HFFc6 (cell line): Measurements from ENCODE around the gene LYL1. TPM values are rescaled to one million over a fixed set of nuclear protein-coding genes. Genes with fewer than 3 reads are reported as not detected.

Experiments used
- DNase-seq: peaks from one replicate; pipeline ENCODE4 v3.0.0-alpha.2; 2018
- H3K27ac Mint-ChIP-seq: 2 replicates; pipeline ENCODE4 v1.8.0; 2020; ENCODE audit warnings: mild to moderate bottlenecking, mixed read lengths
- H3K27me3 Mint-ChIP-seq: 2 replicates; pipeline ENCODE4 v1.8.0; 2021; ENCODE audit warnings: mild to moderate bottlenecking, moderate library complexity, mixed read lengths; ENCODE audit not compliant: insufficient read depth
- H3K36me3 Mint-ChIP-seq: 2 replicates; pipeline ENCODE4 v1.8.0; 2021; ENCODE audit warnings: low read depth, mixed read lengths
- H3K4me1 Mint-ChIP-seq: 2 replicates; pipeline ENCODE4 v1.8.0; 2020; ENCODE audit warnings: low read depth, mixed read lengths
- H3K4me3 Mint-ChIP-seq: 2 replicates; pipeline ENCODE4 v1.8.0; 2020; ENCODE audit warnings: mild to moderate bottlenecking, moderate library complexity, mixed read lengths
- H3K9me3 Mint-ChIP-seq: 2 replicates; pipeline ENCODE4 v1.8.0; 2020; ENCODE audit warnings: mild to moderate bottlenecking, mixed read lengths
- total RNA-seq, 6 experiments: library from RNA; stranded (reverse); fragmentation: NEBNext Ultra II Directional; extraction: Animal tissue kit (Norgen Biotek cat#: 25700); gene quantifications; 2 replicates in 1 of 6; 3 replicates in 5 of 6; pipeline ENCODE4 v1.2.3, GENCODE V29; 2021
- TF ChIP-seq, protein P1 (sequence below): fragments of 200-600 bp; sonication (generic); IDR thresholded peaks from 2 replicates; pipeline ENCODE4 v1.5.0; 2021; ENCODE audit warnings: antibody characterized with exemption, mild to moderate bottlenecking

LYL1 gene
- total RNA-seq, 6 experiments from 2014 or later, result 1.5 to 5.1 (median 4.2) TPM

DNA sequence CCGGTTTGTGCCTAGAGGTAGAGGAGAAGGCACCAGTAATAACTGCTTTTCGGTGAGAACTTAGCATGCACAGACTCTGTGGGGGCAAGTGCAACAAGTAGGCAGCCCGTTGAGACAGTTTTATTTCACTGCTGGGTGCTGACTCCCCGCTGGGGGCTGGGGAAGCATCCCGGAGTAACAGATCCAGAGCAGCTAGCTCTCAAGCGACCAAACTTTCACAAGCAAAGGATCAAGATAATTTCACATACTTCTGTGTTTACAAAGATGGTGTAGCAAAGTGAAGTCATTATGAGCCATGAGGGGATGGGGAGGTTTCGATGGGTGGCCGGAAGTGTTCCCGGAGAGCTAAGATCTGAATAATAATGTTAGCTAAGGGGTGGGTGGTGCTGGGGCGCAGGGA is 18.2 kb upstream of the LYL1 start:
- no peaks in the 10 kb centered on the region for H3K9me3 Mint-ChIP-seq
- H3K4me1 Mint-ChIP-seq, result peaks cover 49% of the 10 kb centered on the region
- peak overlapping the region; percentile 89 for H3K4me3 Mint-ChIP-seq
- H3K27ac Mint-ChIP-seq, result peak overlapping the region; percentile 91
- peaks cover 3% of the 10 kb centered on the region; the same call in 1 of the 2 replicates for H3K36me3 Mint-ChIP-seq
- peak; percentile 82 for DNase-seq
- TF ChIP-seq, protein P1, sequence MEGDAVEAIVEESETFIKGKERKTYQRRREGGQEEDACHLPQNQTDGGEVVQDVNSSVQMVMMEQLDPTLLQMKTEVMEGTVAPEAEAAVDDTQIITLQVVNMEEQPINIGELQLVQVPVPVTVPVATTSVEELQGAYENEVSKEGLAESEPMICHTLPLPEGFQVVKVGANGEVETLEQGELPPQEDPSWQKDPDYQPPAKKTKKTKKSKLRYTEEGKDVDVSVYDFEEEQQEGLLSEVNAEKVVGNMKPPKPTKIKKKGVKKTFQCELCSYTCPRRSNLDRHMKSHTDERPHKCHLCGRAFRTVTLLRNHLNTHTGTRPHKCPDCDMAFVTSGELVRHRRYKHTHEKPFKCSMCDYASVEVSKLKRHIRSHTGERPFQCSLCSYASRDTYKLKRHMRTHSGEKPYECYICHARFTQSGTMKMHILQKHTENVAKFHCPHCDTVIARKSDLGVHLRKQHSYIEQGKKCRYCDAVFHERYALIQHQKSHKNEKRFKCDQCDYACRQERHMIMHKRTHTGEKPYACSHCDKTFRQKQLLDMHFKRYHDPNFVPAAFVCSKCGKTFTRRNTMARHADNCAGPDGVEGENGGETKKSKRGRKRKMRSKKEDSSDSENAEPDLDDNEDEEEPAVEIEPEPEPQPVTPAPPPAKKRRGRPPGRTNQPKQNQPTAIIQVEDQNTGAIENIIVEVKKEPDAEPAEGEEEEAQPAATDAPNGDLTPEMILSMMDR, result no peak
- H3K27me3 Mint-ChIP-seq, result no peaks in the 10 kb centered on the region; the same call in 1 of the 2 replicates

DNA sequence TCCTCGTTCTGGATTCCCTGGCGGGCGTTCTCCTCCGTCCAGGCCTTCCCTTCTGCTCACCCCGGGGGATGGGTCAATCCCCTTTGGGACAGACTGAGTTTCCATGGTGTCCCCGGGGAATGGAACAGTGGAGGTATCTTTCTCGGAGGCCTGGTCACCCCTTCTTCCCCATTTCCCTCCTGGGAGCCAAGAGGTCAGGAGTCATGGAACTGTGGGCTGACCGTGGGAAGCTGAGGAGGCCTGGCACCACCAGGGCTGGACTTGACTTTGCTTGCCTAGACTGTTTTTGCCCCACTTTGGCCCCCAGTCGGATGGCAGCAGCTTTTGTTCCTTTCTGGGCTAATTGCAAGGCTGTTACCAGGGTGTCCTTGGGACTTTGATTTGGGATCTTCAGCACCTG is 17.4 kb upstream of the LYL1 start:
- no peak for DNase-seq
- Mint-ChIP-seq H3K9me3 (no peaks in the 10 kb centered on the region), H3K4me1 (peaks cover 57% of the 10 kb centered on the region), H3K27me3 (no peaks in the 10 kb centered on the region; the same call in 1 of the 2 replicates), H3K4me3 (peak overlapping the region; percentile 89), H3K27ac (peak overlapping the region; percentile 91), H3K36me3 (peaks cover 6% of the 10 kb centered on the region; the same call in 1 of the 2 replicates)
- TF ChIP-seq, protein P1, result no peak

DNA sequence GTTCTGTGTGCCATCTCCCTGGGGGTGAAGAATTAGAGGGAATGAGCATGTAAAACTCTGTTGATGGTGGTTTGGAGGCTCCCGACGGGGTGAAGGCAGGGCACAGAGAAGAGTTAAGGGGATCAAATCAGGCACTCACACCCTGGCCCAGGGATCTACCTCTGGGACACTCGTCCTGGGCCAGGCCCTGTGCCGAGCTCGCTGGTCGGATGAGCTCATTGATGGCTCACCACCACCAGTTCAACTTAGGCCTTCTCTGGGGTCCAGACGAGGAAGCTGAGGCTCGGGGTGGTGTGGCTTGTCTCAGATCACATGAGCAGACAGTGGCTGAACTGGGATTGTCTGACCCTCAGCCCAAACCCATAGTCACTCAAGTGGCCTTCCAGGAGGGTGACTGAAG is 17.0 kb upstream of the LYL1 start:
- no peak for DNase-seq
- Mint-ChIP-seq H3K27ac (peak overlapping the region; percentile 91), H3K9me3 (no peaks in the 10 kb centered on the region), H3K4me1 (peaks cover 60% of the 10 kb centered on the region), H3K4me3 (peak overlapping the region; percentile 89), H3K36me3 (peaks cover 6% of the 10 kb centered on the region; the same call in 1 of the 2 replicates), H3K27me3 (no peaks in the 10 kb centered on the region; the same call in 1 of the 2 replicates)
- TF ChIP-seq, protein P1, result no peak

DNA sequence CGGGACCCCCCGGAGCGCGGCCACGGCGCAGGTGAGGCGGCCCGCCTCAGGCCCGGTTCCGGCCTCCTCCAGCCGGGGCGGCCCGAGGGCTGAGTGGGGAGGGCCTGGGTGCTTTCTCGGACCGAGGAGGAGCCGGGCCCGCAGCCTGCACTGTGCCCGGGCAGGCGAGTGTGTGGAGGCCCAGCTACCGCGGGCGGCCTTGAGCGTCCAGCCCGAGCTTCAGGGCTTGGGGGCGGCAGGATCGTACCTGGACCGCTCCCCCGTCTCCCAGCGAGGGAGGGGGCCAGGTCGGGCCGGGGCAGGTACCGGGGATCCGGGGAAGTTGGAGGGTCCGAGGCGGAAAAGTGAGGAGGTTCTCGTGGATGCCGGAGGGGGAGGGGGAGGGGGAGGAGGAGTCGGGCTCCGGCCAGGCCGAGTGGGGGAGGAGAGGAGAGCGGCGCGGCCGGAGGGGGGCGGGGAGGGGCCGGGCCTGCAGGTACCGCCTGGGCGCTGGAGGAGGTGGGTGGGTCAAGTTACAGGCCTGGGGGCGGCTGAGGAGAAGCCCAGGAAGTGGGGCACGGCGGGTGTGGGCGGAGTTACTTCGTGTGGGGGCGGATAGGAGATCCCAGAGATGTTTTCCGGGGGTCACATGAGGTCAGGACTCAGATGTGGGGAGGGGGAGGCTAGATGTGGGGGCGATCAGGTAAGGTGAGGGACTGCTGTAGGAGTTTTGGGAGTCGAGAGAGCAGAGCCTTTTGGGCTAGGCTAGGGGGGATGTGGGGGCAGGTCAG is 16.0 kb upstream of the LYL1 start:
- Mint-ChIP-seq H3K4me1 (peaks cover 60% of the 10 kb centered on the region), H3K27ac (peak overlapping the region; percentile 91), H3K9me3 (no peaks in the 10 kb centered on the region), H3K36me3 (peaks cover 6% of the 10 kb centered on the region; the same call in 1 of the 2 replicates), H3K27me3 (no peaks in the 10 kb centered on the region; the same call in 1 of the 2 replicates), H3K4me3 (peak overlapping the region; percentile 89)
- no peak for DNase-seq
- TF ChIP-seq, protein P1, result no peak

DNA sequence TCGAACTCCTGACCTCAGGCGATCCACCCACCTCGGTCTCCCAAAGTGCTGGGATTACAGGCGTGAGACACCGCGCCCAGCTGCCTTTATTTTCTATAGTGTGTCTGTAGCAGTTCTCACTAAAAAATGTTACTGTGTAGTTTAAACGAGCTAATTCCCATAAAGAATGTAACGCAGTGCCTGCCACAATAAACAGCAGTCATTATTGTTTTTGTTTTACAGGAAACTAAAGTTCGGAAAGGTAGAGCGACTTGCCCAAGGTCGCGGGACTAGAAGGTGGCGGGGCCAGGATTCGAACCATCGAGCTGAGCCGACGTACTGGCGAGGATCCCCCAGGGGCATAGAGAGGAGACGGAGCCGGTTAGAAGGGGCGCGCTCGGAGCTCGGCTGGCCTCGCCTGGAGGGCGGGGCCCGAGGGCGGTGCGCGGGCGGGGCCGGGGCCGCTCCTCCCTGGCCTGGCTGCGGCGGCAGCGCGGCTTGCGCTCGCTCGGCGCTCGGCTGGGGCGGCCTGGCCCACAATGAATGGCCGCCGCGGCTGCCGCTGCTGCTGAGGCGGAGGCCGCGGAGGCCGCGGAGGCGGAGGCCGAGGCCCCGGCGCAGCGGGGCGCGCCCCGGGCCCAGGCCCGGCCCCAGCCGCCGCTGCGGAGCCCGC is 15.2 kb upstream of the LYL1 start, which contains the start of gene NACC1:
Gene NACC1, plus strand, starts transcription at position 493 of the 652 bp plus-strand sequence. CDS start 16,944 bp downstream, outside the sequence.
- Mint-ChIP-seq H3K4me1 (peaks cover 60% of the 10 kb centered on the region), H3K27ac (peak within 1 kb of the TSS; percentile 95), H3K27me3 (no peaks in the 10 kb centered on the region; the same call in 1 of the 2 replicates), H3K4me3 (peak within 1 kb of the TSS; percentile 99), H3K9me3 (no peaks in the 10 kb centered on the region), H3K36me3 (peaks cover 6% of the 10 kb centered on the region; the same call in 1 of the 2 replicates)
- TF ChIP-seq, protein P1, result no peak
- DNase-seq, result peak; percentile 81
